NCI-H1048 (cell line): ENCODE data around the gene KAZALD1.
"Not testable (repeated sequence)": the region's sequence is repeated elsewhere in the genome, so short reads cannot be mapped to it uniquely, and the experiment has no call there.

Experiments used
- DNase-seq: peaks from one replicate; lab custom pipeline; 2025; lab: John Stamatoyannopoulos, UW

The KAZALD1 gene

GRCh38 chr10:101030496-101031127, 31.2 kb upstream of the KAZALD1 start:
- DNase-seq: no peak

GRCh38 chr10:101031128-101031795, 30.5 kb upstream of the KAZALD1 start, which contains the start of the genes PDZD7 and SFXN3:
Gene PDZD7, minus strand, starts transcription at chr10:101031129. Its CDS starts 910 bp downstream, at chr10:101030219.
Gene SFXN3, plus strand, starts transcription at chr10:101031234. Its CDS starts 3,461 bp downstream, at chr10:101034695.
- peak; percentile 78 for DNase-seq

GRCh38 chr10:101031796-101032636, 29.8 kb upstream of the KAZALD1 start:
- no peak for DNase-seq

GRCh38 chr10:101032637-101033224, 29.1 kb upstream of the KAZALD1 start:
- DNase-seq: no peak

- DNase-seq: no peak
Observed at GRCh38 chr10:101033276-101033675, 28.5 kb upstream of the KAZALD1 start.

GRCh38 chr10:101034404-101034803, 27.4 kb upstream of the KAZALD1 start:
- not testable (repeated sequence) for DNase-seq

- no peak for DNase-seq
Observed at GRCh38 chr10:101035314-101035713, 26.5 kb upstream of the KAZALD1 start.

- no peak for DNase-seq
Observed at GRCh38 chr10:101035916-101036702, 25.7 kb upstream of the KAZALD1 start.

GRCh38 chr10:101036726-101037125, 25.1 kb upstream of the KAZALD1 start:
- DNase-seq: no peak

- DNase-seq: no peak
Observed at GRCh38 chr10:101038484-101038883, 23.3 kb upstream of the KAZALD1 start.

GRCh38 chr10:101040061-101040460, 21.7 kb upstream of the KAZALD1 start:
- no peak for DNase-seq

- DNase-seq: no peak
Observed at GRCh38 chr10:101040851-101041250, 20.9 kb upstream of the KAZALD1 start.

GRCh38 chr10:101041252-101041761, 20.5 kb upstream of the KAZALD1 start:
- DNase-seq: no peak

GRCh38 chr10:101042118-101042517, 19.7 kb upstream of the KAZALD1 start:
- DNase-seq: no peak

- DNase-seq: peak; percentile 91
Observed at GRCh38 chr10:101042667-101043362, 19.0 kb upstream of the KAZALD1 start.

GRCh38 chr10:101043363-101043707, 18.5 kb upstream of the KAZALD1 start:
- no peak for DNase-seq

- no peak for DNase-seq
Observed at GRCh38 chr10:101044117-101044516, 17.7 kb upstream of the KAZALD1 start.

- DNase-seq: no peak
Observed at GRCh38 chr10:101046332-101047238, 15.2 kb upstream of the KAZALD1 start.

- DNase-seq: no peak
Observed at GRCh38 chr10:101047268-101047667, 14.5 kb upstream of the KAZALD1 start.
